Breast epithelium (tissue), 4 donors: ENCODE results near the gene IMMT. TPM values are rescaled to one million over a fixed set of nuclear protein-coding genes. Genes with fewer than 3 reads are reported as not detected.

Source experiments
- DNase-seq, 2 donors: peaks; one replicate each; pipeline ENCODE4 v3.0.0-alpha.2; 2019; ENCODE audit warnings: low spot score in 2 of 2
- H3K27ac ChIP-seq, 2 donors: fragments of 200-600 bp; sonication (generic) in 1 of 2; one replicate each; pipeline ENCODE4 v1.5.1; 2016 to 2019; ENCODE audit warnings: mild to moderate bottlenecking in 1 of 2
- H3K27me3 ChIP-seq, 2 donors: fragments of 200-600 bp; sonication (generic) in 1 of 2; one replicate each; pipeline versions ENCODE4 v1.5.1 to v1.6.0; 2017 to 2019; ENCODE audit warnings: control low read depth in 1 of 2, mild to moderate bottlenecking in 1 of 2
- H3K36me3 ChIP-seq: fragments of 200-600 bp; one replicate; pipeline ENCODE4 v1.5.1; 2019
- H3K4me1 ChIP-seq, 2 donors: fragments of 200-600 bp; sonication (generic); one replicate each; pipeline ENCODE4 v1.5.1; 2016 to 2019; ENCODE audit warnings: control low read depth in 1 of 2
- H3K4me3 ChIP-seq, 3 donors: fragments of 200-600 bp; sonication (generic); 1 replicate in 2 of 3; 2 replicates in 1 of 3; pipeline ENCODE4 v1.5.1; 2016 to 2019; ENCODE audit warnings: mild to moderate bottlenecking in 3 of 3, moderate library complexity in 2 of 3
- H3K9me3 ChIP-seq, 2 donors: fragments of 200-600 bp; sonication (generic) in 1 of 2; one replicate each; pipeline ENCODE4 v1.5.1; 2016 to 2019; ENCODE audit warnings: control low read depth in 1 of 2
- POLR2A ChIP-seq: fragments of 450-650 bp; IDR thresholded peaks from one replicate; pipeline ENCODE4 v1.6.1; 2016; ENCODE audit warnings: antibody characterized with exemption, mild to moderate bottlenecking, moderate library complexity
- POLR2AphosphoS5 ChIP-seq, 3 donors: sonication (generic); formaldehyde crosslinking; IDR thresholded peaks; one replicate each; pipeline ENCODE4 v1.6.1; 2017; ENCODE audit warnings: antibody characterized with exemption in 3 of 3
- intact Hi-C: fragments of 100-400 bp; cut with DNase I; formaldehyde crosslinking; loops from one replicate; pipeline ENCODE4 v1.15.1; 2023; ENCODE audit warnings: low total_unique reads
- total RNA-seq, 3 donors: library from RNA; depleted of rRNA; stranded (reverse); fragments of >200 nt; gene quantifications; one replicate each; pipeline ENCODE4 v1.1.0, GENCODE V29; 2016
- TF ChIP-seq, protein P1 (sequence below), 3 donors: fragments of 450-650 bp; IDR thresholded peaks; one replicate each; pipeline ENCODE4 v1.5.1; 2016 to 2017; ENCODE audit warnings: antibody characterized with exemption in 3 of 3, mild to moderate bottlenecking in 3 of 3, moderate library complexity in 3 of 3

Gene IMMT
- total RNA-seq, 3 donors from 2014 or later = 44.8 to 56.1 (median 48.2) TPM

DNA sequence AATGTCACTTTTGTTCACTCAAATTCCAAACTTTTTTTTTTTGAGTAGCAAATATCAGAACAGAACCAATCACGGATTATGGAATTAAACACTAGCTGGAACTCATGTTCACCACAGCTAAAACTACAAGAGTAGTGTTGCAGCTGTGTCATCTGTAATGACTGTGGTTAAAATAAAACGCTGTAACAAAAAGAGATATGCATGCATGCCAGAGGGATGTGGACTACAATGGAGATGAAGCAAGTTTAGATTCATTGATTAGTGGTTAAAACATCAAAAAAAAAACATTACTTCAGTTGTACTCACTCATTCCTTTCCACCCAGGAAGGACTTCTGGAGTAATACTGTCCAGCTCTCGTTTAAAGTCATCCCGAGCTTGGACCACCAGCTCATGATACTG lies 37.0 kb downstream of the IMMT start:
- no peaks in the 10 kb centered on the region for H3K4me1 ChIP-seq
- H3K9me3 ChIP-seq = no peaks in the 10 kb centered on the region
- TF ChIP-seq POLR2A (no peak), POLR2AphosphoS5 (IDR thresholded peaks at IDR 0.05) (no peak)
- TF ChIP-seq, protein P1, sequence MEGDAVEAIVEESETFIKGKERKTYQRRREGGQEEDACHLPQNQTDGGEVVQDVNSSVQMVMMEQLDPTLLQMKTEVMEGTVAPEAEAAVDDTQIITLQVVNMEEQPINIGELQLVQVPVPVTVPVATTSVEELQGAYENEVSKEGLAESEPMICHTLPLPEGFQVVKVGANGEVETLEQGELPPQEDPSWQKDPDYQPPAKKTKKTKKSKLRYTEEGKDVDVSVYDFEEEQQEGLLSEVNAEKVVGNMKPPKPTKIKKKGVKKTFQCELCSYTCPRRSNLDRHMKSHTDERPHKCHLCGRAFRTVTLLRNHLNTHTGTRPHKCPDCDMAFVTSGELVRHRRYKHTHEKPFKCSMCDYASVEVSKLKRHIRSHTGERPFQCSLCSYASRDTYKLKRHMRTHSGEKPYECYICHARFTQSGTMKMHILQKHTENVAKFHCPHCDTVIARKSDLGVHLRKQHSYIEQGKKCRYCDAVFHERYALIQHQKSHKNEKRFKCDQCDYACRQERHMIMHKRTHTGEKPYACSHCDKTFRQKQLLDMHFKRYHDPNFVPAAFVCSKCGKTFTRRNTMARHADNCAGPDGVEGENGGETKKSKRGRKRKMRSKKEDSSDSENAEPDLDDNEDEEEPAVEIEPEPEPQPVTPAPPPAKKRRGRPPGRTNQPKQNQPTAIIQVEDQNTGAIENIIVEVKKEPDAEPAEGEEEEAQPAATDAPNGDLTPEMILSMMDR (IDR thresholded peaks at IDR 0.05) = no peak
- H3K27ac ChIP-seq = no peak overlapping the region
- no peak for DNase-seq
- H3K4me3 ChIP-seq = no peak overlapping the region
- intact Hi-C loops = no loop called here
- H3K27me3 ChIP-seq = no peaks in the 10 kb centered on the region
- no peaks in the 10 kb centered on the region for H3K36me3 ChIP-seq

DNA sequence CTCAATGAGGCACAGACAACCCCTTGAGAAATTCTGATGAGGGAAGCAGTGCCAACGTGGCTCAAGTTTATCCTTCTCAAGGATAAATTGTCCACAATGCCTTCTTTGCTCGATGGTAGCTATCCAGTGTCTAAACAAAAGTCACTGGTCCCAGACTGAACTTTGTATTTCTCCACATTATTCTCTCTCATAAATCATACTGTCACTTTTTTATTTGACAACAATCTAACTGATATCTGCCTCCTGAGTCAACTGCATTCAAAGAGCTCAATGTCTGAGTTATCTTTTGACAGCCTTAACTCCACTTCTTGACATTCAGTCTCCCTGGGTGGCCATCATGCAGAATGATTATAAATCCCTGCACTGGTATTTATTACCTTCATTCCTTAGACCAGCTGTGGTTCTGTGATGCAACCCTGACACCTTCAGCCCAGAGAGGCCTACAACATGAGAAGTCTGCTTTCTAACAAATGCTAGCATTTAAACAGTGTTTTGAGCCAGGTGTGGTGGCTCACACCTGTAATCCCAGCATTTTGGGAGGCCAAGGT lies 38.2 kb downstream of the IMMT start:
- H3K27ac ChIP-seq = no peak overlapping the region
- no peak overlapping the region for H3K4me3 ChIP-seq
- H3K36me3 ChIP-seq = no peaks in the 10 kb centered on the region
- H3K27me3 ChIP-seq = no peaks in the 10 kb centered on the region
- no peak for TF ChIP-seq POLR2AphosphoS5 (IDR thresholded peaks at IDR 0.05)
- TF ChIP-seq POLR2A = no peak
- TF ChIP-seq, protein P1 (IDR thresholded peaks at IDR 0.05) = no peak
- H3K4me1 ChIP-seq = no peaks in the 10 kb centered on the region
- intact Hi-C loops = no loop called here
- no peaks in the 10 kb centered on the region for H3K9me3 ChIP-seq
- DNase-seq = no peak

DNA sequence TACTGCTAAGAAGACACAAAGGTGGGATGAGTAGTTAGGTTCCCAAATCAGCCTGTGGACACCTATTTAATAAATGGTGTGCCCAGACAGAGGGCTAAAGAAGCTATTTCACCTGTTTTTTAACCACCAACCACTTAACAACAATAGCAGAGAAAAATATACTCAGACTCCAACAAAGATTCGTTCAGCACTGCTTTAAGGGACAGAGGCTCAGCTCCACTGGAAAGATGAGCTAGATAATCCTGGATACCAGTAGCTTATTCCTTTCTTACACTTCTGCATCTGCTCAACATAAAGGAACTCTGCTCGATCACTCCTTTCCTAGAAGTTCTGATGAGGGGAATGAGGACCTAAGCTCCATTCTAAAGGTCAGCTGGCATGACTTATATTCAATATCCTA lies 44.8 kb downstream of the IMMT start:
- intact Hi-C loops = no loop called here
- no peaks in the 10 kb centered on the region for H3K4me1 ChIP-seq
- TF ChIP-seq POLR2A (no peak), POLR2AphosphoS5 (IDR thresholded peaks at IDR 0.05) (no peak)
- TF ChIP-seq, protein P1 (IDR thresholded peaks at IDR 0.05) = no peak
- H3K27me3 ChIP-seq = no peaks in the 10 kb centered on the region
- H3K36me3 ChIP-seq = peaks cover 18% of the 10 kb centered on the region
- H3K27ac ChIP-seq = no peak overlapping the region
- no peak overlapping the region for H3K4me3 ChIP-seq
- no peak for DNase-seq
- H3K9me3 ChIP-seq = no peaks in the 10 kb centered on the region

DNA sequence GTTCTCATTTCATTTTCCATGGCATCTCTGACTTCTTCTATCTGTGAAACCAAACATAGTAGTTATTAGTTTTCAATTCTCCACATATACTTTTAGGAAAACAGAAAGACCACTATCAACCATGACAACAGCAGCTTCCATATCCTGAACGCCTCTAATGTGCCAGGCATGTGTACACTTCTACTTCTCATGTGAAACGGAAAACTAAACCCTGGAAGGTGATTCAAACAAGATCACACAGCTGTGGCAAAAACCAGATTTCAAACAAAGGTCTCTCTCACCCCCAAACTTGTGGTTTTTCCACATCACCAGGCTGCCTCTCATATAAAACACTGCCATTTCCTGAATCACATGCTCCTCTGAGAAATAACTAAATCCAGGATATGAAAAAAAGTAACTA lies 47.5 kb downstream of the IMMT start:
- Histone ChIP-seq H3K27me3 (no peaks in the 10 kb centered on the region), H3K4me1 (no peaks in the 10 kb centered on the region), H3K27ac (no peak overlapping the region), H3K9me3 (no peaks in the 10 kb centered on the region), H3K36me3 (peaks cover 18% of the 10 kb centered on the region), H3K4me3 (no peak overlapping the region)
- intact Hi-C loops = no loop called here
- TF ChIP-seq POLR2A (no peak), POLR2AphosphoS5 (IDR thresholded peaks at IDR 0.05) (no peak)
- TF ChIP-seq, protein P1 (IDR thresholded peaks at IDR 0.05) = no peak
- no peak for DNase-seq

DNA sequence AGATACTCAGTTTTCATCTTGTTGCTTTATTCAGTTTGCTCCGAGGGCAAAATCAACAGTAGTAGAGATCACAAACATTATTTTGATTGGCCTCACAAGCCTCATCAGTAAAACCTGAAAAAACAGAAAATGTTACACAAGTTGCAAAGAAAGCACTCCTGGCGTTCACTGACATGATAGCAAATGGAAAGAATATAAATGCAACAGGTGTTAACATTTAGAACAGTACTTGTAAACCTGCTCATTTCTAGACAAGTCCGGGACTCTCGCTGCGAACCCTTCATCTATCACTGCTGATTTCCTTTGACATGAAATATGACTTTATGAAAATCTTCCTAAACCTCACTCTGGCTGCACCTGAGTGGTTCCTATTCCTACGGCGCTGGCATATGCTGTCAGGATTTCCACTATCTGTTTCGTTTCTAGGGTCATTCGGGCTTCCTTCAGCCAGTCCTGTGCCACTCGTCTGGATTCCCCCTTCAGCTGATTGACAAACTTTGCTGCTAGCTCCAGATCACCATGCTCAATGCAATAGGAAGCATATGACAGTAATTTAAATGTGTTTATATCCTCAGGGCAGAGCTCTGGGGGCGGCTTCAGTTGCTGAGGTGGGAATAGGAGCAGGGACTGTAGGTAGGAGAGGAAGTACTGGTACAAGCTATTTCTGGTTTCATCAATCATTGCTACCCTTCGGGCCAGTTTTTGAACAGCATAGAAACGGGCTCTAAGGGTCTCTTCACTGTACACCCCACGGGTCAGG lies 51.2 kb downstream of the IMMT start:
- peaks cover 14% of the 10 kb centered on the region for H3K36me3 ChIP-seq

More for the DNA sequence above, 51.2 kb downstream of the IMMT start:
- no peak overlapping the region for H3K27ac ChIP-seq
- H3K9me3 ChIP-seq = no peaks in the 10 kb centered on the region
- TF ChIP-seq POLR2AphosphoS5 (IDR thresholded peaks at IDR 0.05) (no peak), POLR2A (no peak)
- TF ChIP-seq, protein P1 (IDR thresholded peaks at IDR 0.05) = no peak
- no peak for DNase-seq
- no peak overlapping the region for H3K4me3 ChIP-seq
- H3K27me3 ChIP-seq = no peaks in the 10 kb centered on the region
- intact Hi-C loops = no loop called here
- H3K4me1 ChIP-seq = no peaks in the 10 kb centered on the region
